B cell (primary cell): ENCODE data around the gene THOC5. TPM values are rescaled to one million over a fixed set of nuclear protein-coding genes. Genes with fewer than 3 reads are reported as not detected.

Source experiments
- ATAC-seq: fragments of 200-7000 bp; cut with Tn5 transposase; one replicate; pipeline ENCODE4 v1.10.0; 2021; ENCODE audit warnings: low read depth, mild to moderate bottlenecking, moderate number of reproducible peaks, moderate library complexity
- CTCF ChIA-PET: fragments of 350-600 bp; sonication (Branson Sonifier 250); formaldehyde crosslinking; loops from one replicate; lab custom pipeline; 2021; ENCODE audit warnings: antibody characterized with exemption, inconsistent platforms; lab: Charles Lee
- POLR2A ChIA-PET: fragments of 350-600 bp; sonication (Branson Sonifier 250); formaldehyde crosslinking; loops from one replicate; lab custom pipeline; 2021; ENCODE audit warnings: antibody characterized with exemption; lab: Charles Lee
- DNase-seq: peaks from one replicate; pipeline ENCODE4 v3.0.0; 2013
- H2AFZ ChIP-seq: 2 replicates; pipeline ENCODE4 v1.6.1; 2012; ENCODE audit warnings: mild to moderate bottlenecking, low read depth, low read length; ENCODE audit not compliant: insufficient read depth, poor library complexity, severe bottlenecking
- H3K27ac ChIP-seq, 2 donors: 1 replicate in 1 of 2; 2 replicates in 1 of 2; pipeline ENCODE4 v1.5.1; 2012 to 2013; ENCODE audit warnings: low read length in 2 of 2, mild to moderate bottlenecking in 2 of 2, moderate library complexity in 1 of 2
- H3K27me3 ChIP-seq, 4 experiments: fragments of 200-600 bp in 1 of 4; sonication (generic) in 1 of 4; replicated peaks in 1 of 4; 1 replicate in 2 of 4; 2 replicates in 2 of 4; pipeline versions ENCODE4 v1.6.1 to v1.7.0; 2013 to 2016; ENCODE audit warnings: low read length in 3 of 4, mild to moderate bottlenecking in 2 of 4, mixed read lengths in 1 of 4, moderate library complexity in 1 of 4; ENCODE audit not compliant: insufficient read depth in 4 of 4, control insufficient read depth in 3 of 4; ENCODE audit errors: control extremely low read depth in 1 of 4
- H3K36me3 ChIP-seq, 2 experiments: replicated peaks in 1 of 2; 1 replicate in 1 of 2; 2 replicates in 1 of 2; pipeline versions ENCODE4 v1.6.1 to v1.7.1; 2013; ENCODE audit warnings: low read length in 1 of 2; ENCODE audit not compliant: insufficient read depth in 2 of 2, control insufficient read depth in 1 of 2; ENCODE audit errors: control extremely low read depth in 1 of 2, extremely low read depth in 1 of 2
- H3K4me1 ChIP-seq, 2 donors: fragments of 200-600 bp in 1 of 2; sonication (generic) in 1 of 2; 1 replicate in 1 of 2; 2 replicates in 1 of 2; pipeline versions ENCODE4 v1.5.1 to v1.6.1; 2013 to 2017; ENCODE audit warnings: low read length in 2 of 2; ENCODE audit not compliant: control insufficient read depth in 2 of 2, insufficient read depth in 2 of 2
- H3K4me2 ChIP-seq: replicated peaks from 2 replicates; pipeline ENCODE3; 2012; ENCODE audit warnings: mild to moderate bottlenecking, low read depth, low read length; ENCODE audit not compliant: poor library complexity, severe bottlenecking
- H3K4me3 ChIP-seq, 5 experiments: fragments of 200-600 bp in 1 of 5; sonication (generic) in 1 of 5; 1 replicate in 3 of 5; 2 replicates in 2 of 5; pipeline versions ENCODE4 v1.5.1 to v1.7.0; 2011 to 2016; ENCODE audit warnings: low read length in 4 of 5, mild to moderate bottlenecking in 4 of 5, low read depth in 2 of 5, control low read depth in 1 of 5, moderate library complexity in 1 of 5; ENCODE audit not compliant: insufficient read depth in 1 of 5; ENCODE audit errors: control extremely low read depth in 1 of 5, extremely low read depth in 1 of 5
- H3K79me2 ChIP-seq: fragments of 200-600 bp; sonication (generic); one replicate; pipeline ENCODE4 v1.6.0; 2016; ENCODE audit warnings: low read length; ENCODE audit not compliant: control insufficient read depth, insufficient read depth
- H3K9ac ChIP-seq: fragments of 200-600 bp; sonication (generic); 2 replicates; pipeline ENCODE4 v1.6.1; 2017; ENCODE audit warnings: mild to moderate bottlenecking, low read length, moderate library complexity
- H3K9me3 ChIP-seq, 3 donors: one replicate each; pipeline versions ENCODE4 v1.6.1 to v1.7.1; 2013; ENCODE audit warnings: low read length in 2 of 3; ENCODE audit not compliant: control insufficient read depth in 2 of 3, insufficient read depth in 1 of 3; ENCODE audit errors: control extremely low read depth in 1 of 3
- H4K20me1 ChIP-seq: 2 replicates; pipeline ENCODE4 v1.6.0; 2012; ENCODE audit warnings: mild to moderate bottlenecking, low read length; ENCODE audit not compliant: insufficient read depth, control insufficient read depth, poor library complexity, severe bottlenecking
- H3K27ac Mint-ChIP-seq: one replicate; pipeline ENCODE4 v1.8.0; 2021; ENCODE audit warnings: mixed read lengths
- H3K27me3 Mint-ChIP-seq: one replicate; pipeline ENCODE4 v1.8.0; 2021; ENCODE audit warnings: mixed read lengths
- H3K4me1 Mint-ChIP-seq: one replicate; pipeline ENCODE4 v1.8.0; 2021; ENCODE audit warnings: mixed read lengths
- H3K4me3 Mint-ChIP-seq: one replicate; pipeline ENCODE4 v1.8.0; 2021; ENCODE audit warnings: mixed read lengths
- H3K9me3 Mint-ChIP-seq: one replicate; pipeline ENCODE4 v1.8.0; 2022; ENCODE audit warnings: mixed read lengths; ENCODE audit not compliant: insufficient read depth
- EZH2 ChIP-seq: IDR thresholded peaks from 2 replicates; pipeline ENCODE4 v1.6.1; 2012; ENCODE audit warnings: borderline replicate concordance, low read depth, mild to moderate bottlenecking, moderate library complexity, low read length; ENCODE audit not compliant: insufficient read depth, poor library complexity, severe bottlenecking
- WGBS: methylation state at CpG from one replicate; pipeline ENCODE4 v1.1.5; 2013; ENCODE audit warnings: missing lambda C conversion rate; ENCODE audit not compliant: insufficient coverage; 5-methylcytosine and 5-hydroxymethylcytosine counted together
- intact Hi-C: fragments of 100-400 bp; cut with micrococcal nuclease; formaldehyde crosslinking; loops from one replicate; pipeline ENCODE4 v1.10.0; 2022
- polyA plus RNA-seq: library from polyadenylated mRNA; depleted of rRNA; stranded (reverse); fragments of >200 nt; gene quantifications from 2 replicates; pipeline ENCODE4 v1.2.3, GENCODE V29; 2012
- total RNA-seq, 2 donors: library from RNA; stranded (reverse); fragments of 120-200 nt in 1 of 2; gene quantifications; 1 replicate in 1 of 2; 2 replicates in 1 of 2; pipeline versions ENCODE4 v1.2.3 to v1.2.4, GENCODE V29; 2013 to 2022
- TF ChIP-seq, protein P1 (sequence below): fragments of 200-600 bp; IDR thresholded peaks from one replicate; pipeline ENCODE4 v1.8.0; 2022; ENCODE audit warnings: antibody characterized with exemption, mild to moderate bottlenecking

THOC5 gene
- total and polyA plus RNA-seq, 2 donors (not counting 1 experiment from before 2014, with no cell fraction given), result 26.5 to 59.1 TPM

DNA sequence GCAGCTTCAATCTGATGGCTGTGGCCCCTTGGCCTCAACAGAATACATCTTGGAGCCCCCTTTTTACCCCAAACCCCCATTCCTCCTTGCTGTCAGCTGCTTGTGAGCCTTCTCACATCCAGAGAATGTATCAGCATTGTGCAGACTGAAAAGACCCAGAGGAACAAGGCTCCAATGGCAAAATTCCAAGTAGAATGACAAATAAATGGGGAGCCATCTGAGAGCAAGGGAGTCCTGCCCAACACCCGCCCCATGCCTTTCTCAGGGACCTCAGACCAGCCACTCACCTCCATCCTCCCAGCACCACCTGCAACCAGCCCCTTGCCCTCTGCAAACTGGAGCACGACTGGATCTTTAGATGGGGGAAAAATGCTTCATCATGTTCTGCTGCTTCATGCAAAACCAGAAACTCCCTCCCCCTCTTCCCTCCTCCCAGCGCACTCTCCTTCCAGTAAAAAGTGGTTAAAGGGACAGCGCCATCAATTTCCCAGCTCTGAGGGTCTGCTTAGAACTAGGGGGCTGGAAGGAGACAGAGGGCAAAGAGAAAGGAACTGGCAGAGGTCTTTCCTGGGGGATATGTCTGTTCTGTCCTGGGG is 75.7 kb downstream of the THOC5 start:
- ChIA-PET POLR2A (no interaction called here), CTCF (no interaction called here)
- no peaks in the 10 kb centered on the region for H3K9me3 Mint-ChIP-seq
- H3K4me1 Mint-ChIP-seq, result peaks cover 48% of the 10 kb centered on the region
- Histone ChIP-seq H3K9me3 (peaks cover 0 to 24% (median 0%) of the 10 kb centered on the region in 3 donors), H3K79me2 (no peaks in the 10 kb centered on the region), H3K9ac (no peak overlapping the region), H2AFZ (no peak overlapping the region), H3K36me3 (no peaks in the 10 kb centered on the region), H3K4me3 (no peak overlapping the region), H3K27ac (no peak overlapping the region), H3K4me1 (peaks cover 36 to 43% of the 10 kb centered on the region in 2 donors), H3K27me3 (peaks cover 0 to 60% (median 42%) of the 10 kb centered on the region in 4 experiments), H3K4me2 (no peak overlapping the region), H4K20me1 (no peaks in the 10 kb centered on the region)
- H3K27ac Mint-ChIP-seq, result no peak overlapping the region
- H3K4me3 Mint-ChIP-seq, result no peak overlapping the region
- intact Hi-C loops, result loop anchor here (5.0 kb wide), 1 partner anchor 81 kb away; no protein-coding TSS in a partner anchor
- ATAC-seq (no peak), DNase-seq (no peak)
- WGBS, result no CpG with 5 or more reads among the region's 4 CpGs
- H3K27me3 Mint-ChIP-seq, result peaks cover 40% of the 10 kb centered on the region
- no peak for TF ChIP-seq EZH2
- TF ChIP-seq, protein P1, sequence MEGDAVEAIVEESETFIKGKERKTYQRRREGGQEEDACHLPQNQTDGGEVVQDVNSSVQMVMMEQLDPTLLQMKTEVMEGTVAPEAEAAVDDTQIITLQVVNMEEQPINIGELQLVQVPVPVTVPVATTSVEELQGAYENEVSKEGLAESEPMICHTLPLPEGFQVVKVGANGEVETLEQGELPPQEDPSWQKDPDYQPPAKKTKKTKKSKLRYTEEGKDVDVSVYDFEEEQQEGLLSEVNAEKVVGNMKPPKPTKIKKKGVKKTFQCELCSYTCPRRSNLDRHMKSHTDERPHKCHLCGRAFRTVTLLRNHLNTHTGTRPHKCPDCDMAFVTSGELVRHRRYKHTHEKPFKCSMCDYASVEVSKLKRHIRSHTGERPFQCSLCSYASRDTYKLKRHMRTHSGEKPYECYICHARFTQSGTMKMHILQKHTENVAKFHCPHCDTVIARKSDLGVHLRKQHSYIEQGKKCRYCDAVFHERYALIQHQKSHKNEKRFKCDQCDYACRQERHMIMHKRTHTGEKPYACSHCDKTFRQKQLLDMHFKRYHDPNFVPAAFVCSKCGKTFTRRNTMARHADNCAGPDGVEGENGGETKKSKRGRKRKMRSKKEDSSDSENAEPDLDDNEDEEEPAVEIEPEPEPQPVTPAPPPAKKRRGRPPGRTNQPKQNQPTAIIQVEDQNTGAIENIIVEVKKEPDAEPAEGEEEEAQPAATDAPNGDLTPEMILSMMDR, result no peak

DNA sequence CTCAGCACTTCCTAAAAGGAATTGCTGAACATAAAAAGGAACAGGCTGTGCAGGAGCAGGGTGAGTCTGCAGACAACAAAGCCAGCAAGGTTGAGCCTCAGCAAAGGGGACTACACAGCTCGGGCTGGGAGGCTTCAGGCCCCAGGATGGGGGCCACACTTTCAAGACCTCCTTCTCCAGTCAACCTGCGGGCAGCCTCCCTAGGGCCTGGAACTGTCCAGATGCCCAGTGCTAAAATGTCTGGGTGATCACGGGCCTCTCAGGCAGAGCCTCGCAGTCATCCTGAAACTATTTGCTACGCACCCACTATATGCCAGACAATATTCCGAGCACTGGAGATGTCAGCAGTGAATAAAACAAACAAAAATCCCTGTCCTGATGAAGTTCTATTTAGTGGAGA is 77.4 kb downstream of the THOC5 start:
- ChIA-PET CTCF (interaction anchor here (1.0 to 1.1 kb wide), 2 partner anchors 48 to 81 kb away, joined by 3 to 4 read pairs; no protein-coding TSS in a partner anchor), POLR2A (interaction anchor here (0.6 to 1.0 kb wide), 2 partner anchors 8 to 78 kb away, joined by 3 to 4 read pairs; partner anchors contain the start of gene THOC5)
- peak overlapping the region; percentile 66 for H3K4me2 ChIP-seq
- H2AFZ ChIP-seq, result no peak overlapping the region
- H3K79me2 ChIP-seq, result no peaks in the 10 kb centered on the region
- H3K4me3 ChIP-seq, result no peak overlapping the region
- ATAC-seq (no peak), DNase-seq (no peak)
- peak overlapping the region; percentile 35 for H3K4me3 Mint-ChIP-seq
- no peak overlapping the region for H3K27ac Mint-ChIP-seq
- no peak overlapping the region for H3K9ac ChIP-seq
- H3K27me3 Mint-ChIP-seq, result peaks cover 36% of the 10 kb centered on the region
- no peak overlapping the region for H3K27ac ChIP-seq
- no peaks in the 10 kb centered on the region for H3K9me3 Mint-ChIP-seq
- WGBS, result 61% methylated on average over 2 of the region's 6 CpGs
- H3K4me1 ChIP-seq, result peaks cover 32 to 38% of the 10 kb centered on the region in 2 donors
- no peaks in the 10 kb centered on the region for H4K20me1 ChIP-seq
- peaks cover 0 to 19% (median 0%) of the 10 kb centered on the region in 3 donors for H3K9me3 ChIP-seq
- no peak for TF ChIP-seq EZH2
- TF ChIP-seq, protein P1, result no peak
- H3K36me3 ChIP-seq, result no peaks in the 10 kb centered on the region
- H3K27me3 ChIP-seq, result peaks cover 0 to 47% (median 26%) of the 10 kb centered on the region in 4 experiments
- peaks cover 42% of the 10 kb centered on the region for H3K4me1 Mint-ChIP-seq
- intact Hi-C loops, result loop anchor here (5.0 kb wide), 1 partner anchor 79 kb away; no protein-coding TSS in a partner anchor
